ENCODE results near the gene SEMA3A.

GRCh38 chr7:83937930-83938329, 256.7 kb downstream of the SEMA3A start:
- TF ChIP-seq ESRRG (CRISPR knock-in tag; IDR thresholded peaks at IDR 0.05): no peak
- TF ChIP-seq RARB (CRISPR knock-in tag; IDR thresholded peaks at IDR 0.05): no peak
- no peak for TF ChIP-seq CREB5 (CRISPR knock-in tag; IDR thresholded peaks at IDR 0.05; ENCODE audit: low read depth)
- no peak for TF ChIP-seq PPARA (CRISPR knock-in tag; IDR thresholded peaks at IDR 0.05; ENCODE audit: borderline replicate concordance)
- no peak for TF ChIP-seq TCF4 (CRISPR knock-in tag; IDR thresholded peaks at IDR 0.05; ENCODE audit: borderline replicate concordance)
- TF ChIP-seq ZC3H10 (CRISPR knock-in tag; IDR thresholded peaks at IDR 0.05): no peak
